Pulmonary artery endothelial cell (primary cell): Measurements from ENCODE around the gene NCCRP1. TPM values are rescaled to one million over a fixed set of nuclear protein-coding genes. Genes with fewer than 3 reads are reported as not detected.
"Not testable (repeated sequence)": the region's sequence is repeated elsewhere in the genome, so short reads cannot be mapped to it uniquely, and the experiment has no call there.

ENCODE experiments used
- DNase-seq: peaks from one replicate; pipeline ENCODE4 v3.0.0-alpha.2; 2011; ENCODE audit warnings: low read depth, low spot score
- total RNA-seq: library from RNA; depleted of rRNA; stranded (reverse); fragments of >200 nt; gene quantifications from 2 replicates; pipeline ENCODE4 v1.2.3, GENCODE V29; 2014

NCCRP1 gene
- total RNA-seq, 1 donor from 2014 or later: not detected

DNA sequence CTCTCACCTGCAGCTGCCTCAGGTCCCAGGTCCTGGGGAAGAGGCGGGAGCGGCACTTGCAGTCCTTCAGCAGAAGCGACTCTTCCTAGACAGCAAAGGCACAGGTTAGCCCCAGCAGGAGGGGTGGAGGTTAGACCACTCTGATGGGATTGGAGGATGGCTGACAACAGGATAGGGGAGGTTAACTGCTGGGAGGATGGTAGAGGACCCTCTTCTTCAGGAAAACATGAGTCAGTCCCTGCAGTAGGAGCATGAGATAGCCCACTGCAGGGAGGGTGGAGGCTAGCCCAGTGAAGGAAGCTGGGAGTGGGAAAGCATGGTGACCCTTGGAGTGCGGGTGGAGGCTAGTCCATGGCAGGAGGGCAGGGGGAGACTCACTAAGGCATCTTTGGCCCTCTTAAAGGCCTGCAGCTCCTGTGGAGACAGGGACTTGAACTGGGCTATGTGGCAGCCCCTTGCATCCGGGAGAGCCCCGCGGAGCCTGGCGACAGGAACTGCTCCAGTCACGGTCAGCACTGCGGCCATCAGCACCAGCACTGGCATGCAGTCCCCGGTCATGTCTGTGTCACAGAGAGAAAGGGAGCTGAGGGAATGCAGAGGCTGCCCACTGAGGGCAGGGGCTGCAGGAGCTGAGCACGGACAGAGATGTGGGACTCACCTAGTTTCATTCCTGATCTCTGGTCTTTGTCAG is 47.8 kb downstream of the NCCRP1 start, which contains the start of gene IFNL3:
Gene IFNL3 (minus strand): TSS at position 597 of the 691 bp plus-strand sequence. CDS start 39 bp downstream, at position 558.
- not testable (repeated sequence) for DNase-seq

DNA sequence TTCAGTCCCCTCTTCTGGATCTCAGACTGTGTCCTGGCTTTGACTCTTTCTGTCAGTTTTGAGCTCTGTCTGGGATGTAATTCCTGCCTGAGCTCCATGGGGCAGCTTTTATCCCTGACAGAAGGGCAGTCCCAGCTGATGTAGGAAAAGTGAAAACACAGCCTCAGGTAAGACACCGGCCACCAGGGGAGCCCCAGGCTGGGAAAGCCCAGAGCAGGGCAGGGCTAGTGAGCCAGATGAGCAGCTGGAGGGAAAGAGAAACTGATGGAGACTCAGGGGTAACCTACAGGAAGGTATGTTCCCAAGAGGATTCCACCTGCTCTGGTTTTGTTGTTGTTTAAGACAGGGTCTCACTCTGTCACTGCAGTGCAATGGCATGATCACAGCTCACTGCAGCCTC is 48.4 kb downstream of the NCCRP1 start:
- not testable (repeated sequence) for DNase-seq

DNA sequence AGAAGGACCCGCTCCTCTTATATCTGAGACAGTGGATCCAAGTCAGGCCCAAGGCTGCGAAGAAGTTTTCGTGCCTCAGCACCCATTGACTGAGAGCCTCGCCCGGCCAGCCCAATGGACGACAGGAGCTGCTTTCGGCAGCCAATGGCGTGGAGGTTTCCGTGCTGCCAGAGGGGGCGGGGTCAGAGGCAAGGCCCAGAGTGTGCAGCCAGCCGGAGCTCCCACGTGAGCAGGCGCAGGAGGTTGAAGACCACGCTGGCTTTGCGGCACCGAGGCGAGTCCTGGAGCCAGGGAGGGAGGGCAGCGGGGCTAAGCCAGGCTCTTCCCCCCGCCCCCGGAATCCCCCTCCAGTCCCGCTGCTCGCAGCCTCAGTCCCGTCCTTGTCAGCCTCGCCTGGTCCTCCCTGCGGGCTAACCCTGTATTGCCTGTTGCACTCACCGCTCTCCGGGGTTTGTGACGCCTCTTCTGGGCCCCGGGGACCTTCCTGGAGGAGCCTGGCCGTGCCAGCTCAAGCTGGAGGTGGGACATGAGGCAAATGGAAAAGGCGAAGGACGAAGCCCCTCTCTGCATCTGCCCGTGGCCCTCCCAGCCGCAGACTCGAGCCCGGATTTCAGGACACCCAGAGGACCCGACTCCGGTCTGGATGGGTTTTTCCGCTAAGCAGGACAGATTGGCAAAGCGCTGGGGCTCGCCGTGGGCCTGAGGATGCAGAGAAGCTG is 50.3 kb downstream of the NCCRP1 start:
- no peak for DNase-seq

DNA sequence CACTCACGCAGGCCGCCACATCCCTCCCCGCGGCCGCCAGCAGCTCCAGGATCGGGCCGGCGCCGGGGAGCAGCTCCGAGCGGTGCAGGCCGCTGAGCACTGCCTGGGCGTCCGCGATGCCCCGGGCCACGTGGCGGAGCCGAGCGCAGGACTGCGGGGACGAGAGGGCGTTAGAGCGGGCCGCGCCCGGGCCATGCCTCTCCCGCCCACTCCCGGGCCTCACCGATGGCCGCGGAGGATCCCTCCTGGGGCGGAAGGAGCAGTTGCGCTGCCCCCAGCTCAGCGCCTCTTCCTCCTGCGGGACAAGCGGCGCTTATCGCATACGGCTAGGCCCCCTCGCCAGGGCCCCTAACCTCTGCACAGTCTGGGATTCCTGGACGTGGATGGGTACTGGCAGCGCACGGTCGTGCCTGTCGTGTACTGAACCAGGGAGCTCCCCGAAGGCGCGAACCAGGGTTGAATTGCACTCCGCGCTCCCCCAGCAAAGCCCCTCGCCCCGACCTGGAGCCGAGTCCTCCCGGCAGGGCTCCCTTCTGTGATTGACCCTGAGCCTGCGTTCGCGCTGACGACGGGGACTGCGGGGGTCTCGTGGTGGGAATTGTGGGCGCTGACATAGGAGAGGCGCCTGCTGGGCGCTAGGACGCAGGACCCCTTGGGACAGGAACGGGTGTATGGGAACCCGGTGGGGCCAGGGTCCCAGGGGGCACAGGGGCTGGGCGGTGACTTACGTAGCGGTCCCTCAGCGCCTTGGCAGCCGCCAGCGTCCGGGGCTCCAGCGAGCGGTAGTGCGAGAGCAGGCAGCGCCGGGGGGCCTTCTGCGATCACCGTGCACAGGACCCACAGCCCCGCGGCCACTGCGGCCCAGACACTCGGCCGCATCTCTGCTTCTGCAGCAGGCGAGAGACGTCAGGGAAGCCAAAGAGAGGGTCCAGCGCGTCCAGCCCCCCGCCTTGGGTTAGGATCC is 51.2 kb downstream of the NCCRP1 start:
- DNase-seq: no peak

DNA sequence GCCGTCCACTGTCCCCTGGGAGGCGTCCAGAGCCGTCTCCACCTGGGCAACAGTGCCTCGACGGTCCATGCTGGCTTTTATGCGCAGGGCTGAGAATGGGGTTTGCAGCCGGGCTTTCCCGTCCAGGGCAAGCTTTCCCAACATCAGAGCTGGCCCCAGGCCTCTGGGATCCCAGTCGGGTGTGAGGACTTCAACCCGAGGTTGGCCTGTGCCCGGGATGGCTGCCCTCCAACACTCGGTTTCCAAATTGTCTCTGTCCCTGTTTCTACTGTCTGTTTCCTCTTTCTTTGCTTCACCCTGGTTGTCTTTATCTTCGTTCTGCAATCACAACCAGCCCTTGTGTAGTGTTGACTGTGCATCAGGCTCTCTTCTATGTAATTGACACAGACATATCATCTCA is 52.0 kb downstream of the NCCRP1 start, which contains the start of gene IFNL4:
Gene IFNL4 (minus strand): TSS at position 51 of the 400 bp plus-strand sequence.
- no peak for DNase-seq

DNA sequence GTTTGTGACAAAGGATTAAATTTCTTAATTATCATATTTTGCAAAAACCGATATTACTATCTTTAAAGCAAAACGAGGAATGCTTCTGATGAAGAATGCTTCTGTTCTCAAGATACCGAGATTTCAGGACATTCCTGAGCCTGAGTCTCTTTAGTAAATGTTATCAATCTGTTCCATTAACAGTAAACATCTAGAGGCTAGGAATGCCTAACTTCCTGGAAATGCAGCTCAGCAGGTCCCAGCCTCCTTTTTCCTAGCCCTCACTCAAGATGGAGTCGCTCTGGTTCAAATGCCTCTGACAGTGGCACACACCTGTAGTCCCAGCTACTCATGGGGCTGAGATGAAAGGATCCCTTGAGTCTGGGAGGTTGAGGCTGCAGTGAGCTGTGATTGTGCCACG is 54.3 kb downstream of the NCCRP1 start:
- DNase-seq: no peak

Other genes with a start within 250 kb of the NCCRP1 start
- gene FBXO17, start 221.2 kb upstream of the NCCRP1 start, total RNA-seq: 24.2 and 25.9 TPM in 2 replicates
- gene FBXO27, start 164.4 kb upstream of the NCCRP1 start, total RNA-seq: 1.5 and 2.2 TPM in 2 replicates
- gene ACP7, start 112.6 kb upstream of the NCCRP1 start, total RNA-seq: 0.20 and 0.21 TPM in 2 replicates
- gene PAK4, start 71.2 kb upstream of the NCCRP1 start, total RNA-seq: 7.5 and 7.6 TPM in 2 replicates
- not detected in 2 replicates for gene SYCN, start 7.3 kb downstream of the NCCRP1 start, total RNA-seq
- gene IFNL3, start 48.0 kb downstream of the NCCRP1 start, total RNA-seq: not detected in 2 replicates
- gene IFNL4, start 51.9 kb downstream of the NCCRP1 start, total RNA-seq: not detected in 2 replicates
- not detected in 2 replicates for gene IFNL2, start 71.4 kb downstream of the NCCRP1 start, total RNA-seq
- not detected in 2 replicates for gene IFNL1, start 99.4 kb downstream of the NCCRP1 start, total RNA-seq
- gene LRFN1, start 123.9 kb downstream of the NCCRP1 start, total RNA-seq: 0.04 and 0.07 TPM in 2 replicates
- gene GMFG, start 139.1 kb downstream of the NCCRP1 start, total RNA-seq: 6.9 and 19.4 TPM in 2 replicates
- 26.4 and 36.7 TPM in 2 replicates for gene SAMD4B, start 145.5 kb downstream of the NCCRP1 start, total RNA-seq
- 42.3 and 55.5 TPM in 2 replicates for gene PAF1, start 194.1 kb downstream of the NCCRP1 start, total RNA-seq
- 14.2 and 20.1 TPM in 2 replicates for gene MED29, start 194.4 kb downstream of the NCCRP1 start, total RNA-seq
- 0.59 and 1.1 TPM in 2 replicates for gene ZFP36, start 209.9 kb downstream of the NCCRP1 start, total RNA-seq
- gene PLEKHG2, start 215.7 kb downstream of the NCCRP1 start, total RNA-seq: 10.7 and 13.2 TPM in 2 replicates
- 195 and 372 TPM in 2 replicates for gene RPS16, start 239.0 kb downstream of the NCCRP1 start, total RNA-seq
- 52.4 and 60.3 TPM in 2 replicates for gene SUPT5H, start 248.6 kb downstream of the NCCRP1 start, total RNA-seq